ENCODE measurements around the gene JADE2.
"Not testable (repeated sequence)": the region's sequence is repeated elsewhere in the genome, so short reads cannot be mapped to it uniquely, and the experiment has no call there.

JADE2 gene

DNA sequence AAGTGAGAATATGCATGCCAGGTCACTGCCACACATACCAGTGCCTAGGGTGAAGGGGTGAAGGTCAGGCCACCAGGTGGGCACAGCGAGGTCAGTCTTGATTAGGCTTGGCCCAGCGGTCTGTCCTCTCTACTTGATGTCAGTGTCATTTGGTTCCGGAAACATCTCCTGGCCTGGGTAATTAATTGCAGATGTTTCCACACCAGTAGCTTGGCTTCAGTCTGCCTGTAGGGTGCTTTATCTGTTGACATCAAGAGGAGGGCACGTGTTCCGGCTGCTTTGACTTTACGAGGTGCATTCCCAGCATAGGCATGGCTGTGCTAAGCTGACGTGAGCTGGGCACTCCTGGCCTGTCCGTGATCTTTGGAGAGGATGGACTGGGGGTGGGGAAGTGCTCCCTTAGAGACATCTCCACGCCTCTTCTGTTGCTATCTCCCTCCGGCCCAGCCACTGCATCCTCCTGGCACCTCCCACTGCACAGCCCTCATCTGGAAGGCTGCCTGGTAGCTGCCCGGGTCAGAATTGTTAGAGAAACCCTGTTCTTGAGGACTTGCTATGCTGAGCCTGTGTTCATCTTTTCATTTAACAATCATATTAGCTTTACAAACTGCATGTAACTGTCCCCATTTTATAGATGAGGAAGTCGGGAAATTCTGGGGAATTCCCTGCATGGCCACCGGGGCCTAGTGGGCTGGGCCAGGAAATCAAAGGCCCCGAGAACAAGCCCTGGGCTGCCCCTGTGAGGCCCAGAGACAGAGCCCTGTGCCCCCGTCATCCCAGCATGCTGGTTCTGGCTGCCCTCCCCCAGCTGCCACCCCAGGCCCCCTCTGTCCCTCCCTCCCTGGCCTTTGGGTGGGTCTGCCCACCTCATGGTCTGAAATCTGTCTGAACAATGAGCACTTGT is 29.1 kb downstream of the JADE2 start:
- TF ChIP-seq CTCF (IDR thresholded peaks at IDR 0.05; ENCODE audit: low read depth, low read length) = no peak
- Histone ChIP-seq H3K27me3 (ENCODE audit: insufficient read depth, low read depth, severe bottlenecking) (no peaks in the 10 kb centered on the region), H3K9me3 (ENCODE audit: severe bottlenecking) (no peaks in the 10 kb centered on the region), H3K36me3 (peaks cover 35% of the 10 kb centered on the region), H3K4me3 (ENCODE audit: low read depth, low read length) (no peak overlapping the region), H3K27ac (peak overlapping the region; percentile 37)
- DNase-seq = no peak

- Histone ChIP-seq H3K36me3 (peaks cover 43% of the 10 kb centered on the region), H3K27me3 (ENCODE audit: insufficient read depth, low read depth, severe bottlenecking) (no peaks in the 10 kb centered on the region), H3K4me3 (ENCODE audit: low read depth, low read length) (no peak overlapping the region), H3K9me3 (ENCODE audit: severe bottlenecking) (no peaks in the 10 kb centered on the region), H3K27ac (peak overlapping the region; percentile 37)
- no peak for DNase-seq
- no peak for TF ChIP-seq CTCF (IDR thresholded peaks at IDR 0.05; ENCODE audit: low read depth, low read length)
Measured at GRCh38 chr5:134555223-134555889, 29.9 kb downstream of the JADE2 start.

- Histone ChIP-seq H3K27me3 (ENCODE audit: insufficient read depth, low read depth, severe bottlenecking) (no peaks in the 10 kb centered on the region), H3K4me3 (ENCODE audit: low read depth, low read length) (no peak overlapping the region), H3K9me3 (ENCODE audit: severe bottlenecking) (no peaks in the 10 kb centered on the region), H3K36me3 (peaks cover 48% of the 10 kb centered on the region), H3K27ac (peak overlapping the region; percentile 37)
- peak; percentile 62 for DNase-seq
- no peak for TF ChIP-seq CTCF (IDR thresholded peaks at IDR 0.05; ENCODE audit: low read depth, low read length)
Measured at GRCh38 chr5:134555890-134556311, 30.4 kb downstream of the JADE2 start.

GRCh38 chr5:134556588-134556987 is 31.1 kb downstream of the JADE2 start:
- not testable (repeated sequence) for H3K9me3 ChIP-seq (ENCODE audit: severe bottlenecking); H3K27me3 ChIP-seq (ENCODE audit: insufficient read depth, low read depth, severe bottlenecking); H3K4me3 ChIP-seq (ENCODE audit: low read depth, low read length); DNase-seq; H3K27ac ChIP-seq
- peaks cover 54% of the 10 kb centered on the region for H3K36me3 ChIP-seq

DNA sequence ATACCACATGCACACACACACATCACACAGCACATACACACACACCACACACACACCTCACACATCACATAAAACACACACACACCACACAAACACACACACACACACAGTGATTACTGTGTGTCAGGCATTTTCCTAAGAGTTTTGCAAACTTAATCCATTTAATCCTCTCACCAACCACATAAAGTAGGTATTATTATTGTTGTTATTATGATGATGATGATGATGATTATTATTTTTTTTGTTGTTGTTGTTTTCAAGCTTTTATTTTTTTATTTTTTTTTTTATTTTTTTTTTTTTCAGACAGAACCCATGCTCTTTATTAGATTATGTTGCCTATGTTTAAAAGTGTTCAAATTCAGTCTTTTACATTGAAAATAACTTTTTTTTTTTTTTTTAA is 31.5 kb downstream of the JADE2 start:
- H3K4me3 ChIP-seq (ENCODE audit: low read depth, low read length) = no peak overlapping the region
- TF ChIP-seq CTCF (IDR thresholded peaks at IDR 0.05; ENCODE audit: low read depth, low read length) = no peak
- no peaks in the 10 kb centered on the region for H3K9me3 ChIP-seq (ENCODE audit: severe bottlenecking)
- H3K27me3 ChIP-seq (ENCODE audit: insufficient read depth, low read depth, severe bottlenecking) = no peaks in the 10 kb centered on the region
- no peak overlapping the region for H3K27ac ChIP-seq
- no peak for DNase-seq
- H3K36me3 ChIP-seq = peaks cover 54% of the 10 kb centered on the region

DNA sequence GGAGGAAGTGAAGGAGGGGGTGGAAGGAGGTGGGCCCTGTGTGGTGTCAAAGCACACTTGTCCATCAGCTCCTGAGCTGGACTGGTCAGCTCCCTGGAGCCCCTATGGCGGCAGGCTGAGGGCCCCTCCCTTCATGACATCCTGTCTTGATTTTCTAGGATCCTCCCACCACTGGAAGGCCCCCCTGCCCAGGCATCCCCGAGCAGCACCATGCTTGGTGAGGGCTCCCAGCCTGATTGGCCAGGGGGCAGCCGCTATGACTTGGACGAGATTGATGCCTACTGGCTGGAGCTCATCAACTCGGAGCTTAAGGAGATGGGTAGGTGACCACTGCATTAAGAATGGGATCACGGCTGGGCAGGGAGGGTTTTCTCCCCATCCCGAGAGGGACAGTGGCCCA is 34.2 kb downstream of the JADE2 start:
- Histone ChIP-seq H3K9me3 (ENCODE audit: severe bottlenecking) (no peaks in the 10 kb centered on the region), H3K36me3 (peaks cover 62% of the 10 kb centered on the region), H3K27ac (no peak overlapping the region), H3K4me3 (ENCODE audit: low read depth, low read length) (no peak overlapping the region), H3K27me3 (ENCODE audit: insufficient read depth, low read depth, severe bottlenecking) (no peaks in the 10 kb centered on the region)
- no peak for DNase-seq
- no peak for TF ChIP-seq CTCF (IDR thresholded peaks at IDR 0.05; ENCODE audit: low read depth, low read length)

Data from WERI-Rb-1 (cell line).